HG03103 (cell line): ENCODE results near the gene BMPR1B.

Experiments used
- ATAC-seq: cut with Tn5 transposase; IDR thresholded peaks from one replicate; pipeline ENCODE4 v1.9.1; 2021; ENCODE audit warnings: low read depth; ENCODE audit not compliant: unreplicated experiment

Gene BMPR1B

GRCh38 chr4:94762326-94762725 lies 4.6 kb downstream of the BMPR1B start:
- no peak for ATAC-seq

- no peak for ATAC-seq
These were observed 5.2 kb downstream of the BMPR1B start for GRCh38 chr4:94763005-94763404.

GRCh38 chr4:94763500-94763899 lies 5.7 kb downstream of the BMPR1B start:
- no peak for ATAC-seq

GRCh38 chr4:94764069-94764468 lies 6.3 kb downstream of the BMPR1B start:
- no peak for ATAC-seq

GRCh38 chr4:94765174-94765573 lies 7.4 kb downstream of the BMPR1B start:
- no peak for ATAC-seq

GRCh38 chr4:94765648-94766047 lies 7.9 kb downstream of the BMPR1B start:
- no peak for ATAC-seq

GRCh38 chr4:94766856-94767255 lies 9.1 kb downstream of the BMPR1B start:
- no peak for ATAC-seq

GRCh38 chr4:94767446-94767845 lies 9.7 kb downstream of the BMPR1B start:
- ATAC-seq = no peak

- ATAC-seq = no peak
These were observed 25.0 kb downstream of the BMPR1B start for GRCh38 chr4:94782707-94783106.

GRCh38 chr4:94791701-94792100 lies 33.9 kb downstream of the BMPR1B start:
- no peak for ATAC-seq

- ATAC-seq = no peak
These were observed 41.1 kb downstream of the BMPR1B start for GRCh38 chr4:94798808-94799207.

- no peak for ATAC-seq
These were observed 43.3 kb downstream of the BMPR1B start for GRCh38 chr4:94801016-94801415.

GRCh38 chr4:94802091-94802490 lies 44.3 kb downstream of the BMPR1B start:
- ATAC-seq = no peak

- ATAC-seq = no peak
These were observed 45.4 kb downstream of the BMPR1B start for GRCh38 chr4:94803181-94803580.

GRCh38 chr4:94804650-94805049 lies 46.9 kb downstream of the BMPR1B start:
- ATAC-seq = no peak

GRCh38 chr4:94806376-94806775 lies 48.6 kb downstream of the BMPR1B start:
- no peak for ATAC-seq

- no peak for ATAC-seq
These were observed 53.9 kb downstream of the BMPR1B start for GRCh38 chr4:94811643-94812042.

GRCh38 chr4:94813221-94813620 lies 55.5 kb downstream of the BMPR1B start:
- no peak for ATAC-seq

- ATAC-seq = no peak
These were observed 56.5 kb downstream of the BMPR1B start for GRCh38 chr4:94814237-94814636.

- ATAC-seq = no peak
These were observed 61.8 kb downstream of the BMPR1B start for GRCh38 chr4:94819371-94820168.

- no peak for ATAC-seq
These were observed 68.5 kb downstream of the BMPR1B start for GRCh38 chr4:94826206-94826605.

- ATAC-seq = no peak
These were observed 69.8 kb downstream of the BMPR1B start for GRCh38 chr4:94827481-94828110.
